A549 (cell line): ENCODE results near the gene DSCAM.

Experiments used
- CTCF ChIP-seq: fragments of >200 bp; sonication (Bioruptor Twin); formaldehyde crosslinking; IDR thresholded peaks from 3 replicates; pipeline ENCODE4 v1.5.1; 2016
- ESRRA ChIP-seq: fragments of 150-350 bp; IDR thresholded peaks from 2 replicates; pipeline ENCODE4 v1.6.1; 2014; ENCODE audit warnings: mild to moderate bottlenecking, low read length, borderline replicate concordance
- FOSL2 ChIP-seq, 2 experiments: fragments of 450-650 bp in 1 of 2; fragments of >200 bp in 1 of 2; sonication (Bioruptor Twin) in 1 of 2; formaldehyde crosslinking; IDR thresholded peaks; 2 replicates each; pipeline versions ENCODE4 v1.5.0 to v1.6.1; 2016 to 2020; ENCODE audit warnings: mild to moderate bottlenecking in 1 of 2, moderate library complexity in 1 of 2
- JUN ChIP-seq, 2 experiments: fragments of >200 bp; sonication (Bioruptor Twin); formaldehyde crosslinking; IDR thresholded peaks; 2 replicates in 1 of 2; 3 replicates in 1 of 2; pipeline ENCODE4 v1.6.1; 2016 to 2017
- MYC ChIP-seq: IDR thresholded peaks from 2 replicates; pipeline ENCODE4 v1.6.1; 2012; ENCODE audit warnings: mild to moderate bottlenecking, inconsistent platforms, low read length, improper control_type of control experiment, borderline replicate concordance
- POLR2A ChIP-seq: IDR thresholded peaks from 2 replicates; pipeline ENCODE4 v1.6.1; 2012; ENCODE audit warnings: mild to moderate bottlenecking, low read length
- RAD21 ChIP-seq, 2 experiments: fragments of >200 bp in 1 of 2; sonication (Bioruptor Twin) in 1 of 2; formaldehyde crosslinking in 1 of 2; IDR thresholded peaks in 1 of 2; conservative IDR thresholded peaks in 1 of 2; 2 replicates in 1 of 2; 3 replicates in 1 of 2; pipeline ENCODE4 v1.6.1; 2012 to 2018; ENCODE audit warnings: inconsistent platforms in 1 of 2
- RFX5 ChIP-seq: fragments of 450-650 bp; IDR thresholded peaks from 2 replicates; pipeline ENCODE4 v1.7.1; 2014; ENCODE audit warnings: antibody characterized with exemption, mild to moderate bottlenecking, moderate library complexity
- ZNF302 ChIP-seq: fragments of 250-450 bp; sonication (Bioruptor Pico); IDR thresholded peaks from 2 replicates; pipeline ENCODE4 v1.9.0; 2021; ENCODE audit warnings: inconsistent platforms, mild to moderate bottlenecking, moderate library complexity

GRCh38 chr21:39965026-39965425 lies 881.9 kb downstream of the DSCAM start:
- TF ChIP-seq FOSL2 (IDR thresholded peaks at IDR 0.05), result no peak
- TF ChIP-seq FOSL2 (CRISPR knock-in tag; IDR thresholded peaks at IDR 0.05), result no peak
- no peak for TF ChIP-seq POLR2A
- TF ChIP-seq CTCF, result no peak
- TF ChIP-seq JUN (IDR thresholded peaks at IDR 0.05), result no peak
- no peak for TF ChIP-seq RFX5
- no peak for TF ChIP-seq ZNF302 (CRISPR knock-in tag)
- no peak for TF ChIP-seq MYC
- no peak for TF ChIP-seq ESRRA
- no peak for TF ChIP-seq RAD21 (conservative IDR thresholded peaks at IDR 0.05 in 1 of 2, IDR thresholded peaks at IDR 0.05 in 1 of 2)
